ENCODE results near the gene HOXD9. TPM values are rescaled to one million over a fixed set of nuclear protein-coding genes. Genes with fewer than 3 reads are reported as not detected.

HOXD9 gene
- polyA plus RNA-seq, 1 of the 3 experiments (the other 2 are of a cell fraction): 4.8 TPM

GRCh38 chr2:176088937-176089842 is 33.3 kb upstream of the HOXD9 start:
- no peaks in the 10 kb centered on the region for H3F3A ChIP-seq (replicated peaks; ENCODE audit: insufficient read depth)
- H3K36me3 ChIP-seq (replicated peaks in 1 of 2; ENCODE audit: control insufficient read depth in 1 of 2, insufficient read depth in 2 of 2, low read length in 1 of 2): no peaks in the 10 kb centered on the region
- no peak overlapping the region for H3K4me3 ChIP-seq (ENCODE audit: low read depth in 2 of 2, low read length in 1 of 2)
- peaks cover 0 to 25% of the 10 kb centered on the region in 2 experiments; a peak in 1 of 4 replicates for H3K4me1 ChIP-seq (ENCODE audit: control insufficient read depth in 1 of 2, insufficient read depth in 2 of 2, low read depth in 1 of 2, low read length in 1 of 2)
- H4K20me1 ChIP-seq (ENCODE audit: insufficient read depth): 0 out of 2 replicates have a peak, but pooled peaks cover 3% of the 10 kb centered on the region
- CTCF ChIA-PET: interaction anchor here (0.6 to 13.5 kb wide), 35 partner anchors 9 to 1395 kb away, joined by 3 to 264 read pairs (median 5); partner anchors contain the start of genes HOXD10, HOXD11 and HOXD12
- no peak overlapping the region for H3K9ac ChIP-seq
- 22% methylated on average over 6 of the region's 6 CpGs for WGBS (ENCODE audit: low lambda C conversion rate)
- TF ChIP-seq MXI1 (IDR thresholded peaks at IDR 0.05; ENCODE audit: low read depth, low read length) (no peak), USF2 (IDR thresholded peaks at IDR 0.05; ENCODE audit: borderline replicate concordance, low read depth, low read length) (no peak), RFX5 (IDR thresholded peaks at IDR 0.05; ENCODE audit: low read length) (no peak), GATA2 (CRISPR knock-in tag; IDR thresholded peaks at IDR 0.05) (no peak), REST (IDR thresholded peaks at IDR 0.05; ENCODE audit: low read depth, low read length) (no peak), MEF2A (IDR thresholded peaks at IDR 0.05; ENCODE audit: borderline replicate concordance, low read depth) (no peak), EP300 (IDR thresholded peaks at IDR 0.05; ENCODE audit: borderline replicate concordance in 1 of 2, low read depth in 1 of 2, low read length in 1 of 2) (no peak), GABPA (IDR thresholded peaks at IDR 0.05; ENCODE audit: low read depth) (no peak), IRF3 (IDR thresholded peaks at IDR 0.05; ENCODE audit: low read depth, low read length) (no peak), RAD21 (IDR thresholded peaks at IDR 0.05; ENCODE audit: low read length) (no peak), TAF1 (IDR thresholded peaks at IDR 0.05; ENCODE audit: borderline replicate concordance, low read depth, low read length) (no peak), TEAD4 (IDR thresholded peaks at IDR 0.05; ENCODE audit: borderline replicate concordance, insufficient read depth) (no peak), ELF1 (IDR thresholded peaks at IDR 0.05) (no peak), JUND (IDR thresholded peaks at IDR 0.05) (no peak), SIN3A (IDR thresholded peaks at IDR 0.05; ENCODE audit: borderline replicate concordance, low read depth, low read length) (no peak), CTCF (IDR thresholded peaks at IDR 0.05) (no peak), MAX (IDR thresholded peaks at IDR 0.05; ENCODE audit: low read depth) (no peak), PBX3 (IDR thresholded peaks at IDR 0.05) (no peak)
- no peaks in the 10 kb centered on the region for H3K9me3 ChIP-seq
- DNase-seq: no peak
- no peak overlapping the region for H2AFZ ChIP-seq (ENCODE audit: low read depth)
- H3K4me2 ChIP-seq: no peak overlapping the region
- no peaks in the 10 kb centered on the region for H3K79me2 ChIP-seq (ENCODE audit: insufficient read depth)
- H3K9me2 ChIP-seq: no peaks in the 10 kb centered on the region
- POLR2A ChIA-PET: no interaction called here
- H3K27me3 ChIP-seq (ENCODE audit: insufficient read depth): peaks cover 95% of the 10 kb centered on the region
- H3K27ac ChIP-seq (ENCODE audit: low read depth in 2 of 2, low read length in 1 of 2): no peak overlapping the region
